OCI-LY7 (cell line): ENCODE data around the gene DUSP14. TPM values are rescaled to one million over a fixed set of nuclear protein-coding genes. Genes with fewer than 3 reads are reported as not detected.

Experiments used
- BruUV-seq: library from RNA; stranded (reverse); fragments of 400-500 nt; replicated peaks from 2 replicates; lab custom pipeline; 2021; lab: Mats Ljungman, UMichigan
- CTCF ChIA-PET: fragments of 300-600 bp; sonication (Branson Sonifier 250); formaldehyde crosslinking; loops from one replicate; lab custom pipeline; 2022; ENCODE audit warnings: antibody characterized with exemption; ENCODE audit not compliant: unreplicated experiment; lab: Charles Lee
- POLR2A ChIA-PET: fragments of 300-600 bp; sonication (Branson Sonifier 250); formaldehyde crosslinking; loops from one replicate; lab custom pipeline; 2022; ENCODE audit warnings: antibody characterized with exemption; lab: Charles Lee
- DNase-seq: peaks from one replicate; pipeline ENCODE4 v3.0.0-alpha.2; 2015; ENCODE audit warnings: low spot score
- H2AFZ ChIP-seq: fragments of 200-600 bp; sonication (generic), shearing (Covaris generic); 2 replicates; pipeline ENCODE4 v1.6.1; 2014; ENCODE audit warnings: mild to moderate bottlenecking, antibody characterized with exemption, low read length, moderate library complexity
- H3K27ac ChIP-seq: fragments of 200-600 bp; sonication (generic); 2 replicates; pipeline ENCODE4 v1.5.1; 2014; ENCODE audit warnings: mixed run types, low read depth, mild to moderate bottlenecking, moderate library complexity, low read length, inconsistent platforms; ENCODE audit not compliant: poor library complexity, severe bottlenecking
- H3K36me3 ChIP-seq: fragments of 200-600 bp; sonication (generic); 2 replicates; pipeline ENCODE4 v1.6.1; 2014; ENCODE audit warnings: mild to moderate bottlenecking, antibody characterized with exemption, low read length, moderate library complexity, mixed read lengths; ENCODE audit not compliant: insufficient read depth
- H3K4me1 ChIP-seq: fragments of 200-600 bp; sonication (generic); 2 replicates; pipeline ENCODE4 v1.5.1; 2014; ENCODE audit warnings: mild to moderate bottlenecking, low read length; ENCODE audit not compliant: insufficient read depth, poor library complexity, severe bottlenecking
- H3K4me2 ChIP-seq: fragments of 200-600 bp; sonication (generic); 2 replicates; pipeline ENCODE4 v1.6.1; 2014; ENCODE audit warnings: mild to moderate bottlenecking, low read length
- H3K4me3 ChIP-seq: fragments of 200-600 bp; sonication (generic); 2 replicates; pipeline ENCODE4 v1.5.1; 2014; ENCODE audit warnings: mild to moderate bottlenecking, low read depth, low read length; ENCODE audit not compliant: poor library complexity, severe bottlenecking
- H3K79me2 ChIP-seq: fragments of 200-600 bp; sonication (generic); 2 replicates; pipeline ENCODE4 v1.6.1; 2016; ENCODE audit warnings: low read depth, mild to moderate bottlenecking, low read length, moderate library complexity, mixed read lengths; ENCODE audit not compliant: insufficient read depth
- H3K9me2 ChIP-seq: fragments of 200-600 bp; sonication (generic); 2 replicates; pipeline ENCODE4 v1.6.1; 2016; ENCODE audit warnings: mild to moderate bottlenecking, low read length, mixed read lengths; ENCODE audit not compliant: insufficient read depth
- H3K9me3 ChIP-seq: fragments of 200-600 bp; sonication (generic); 2 replicates; pipeline ENCODE4 v1.6.1; 2014; ENCODE audit warnings: mild to moderate bottlenecking, mixed run types, low read length, mixed read lengths
- H4K20me1 ChIP-seq: fragments of 200-600 bp; sonication (generic); 2 replicates; pipeline ENCODE4 v1.6.1; 2014; ENCODE audit warnings: mild to moderate bottlenecking, antibody characterized with exemption, low read length, moderate library complexity, mixed read lengths; ENCODE audit not compliant: insufficient read depth
- CTCF ChIP-seq: fragments of 200-600 bp; sonication (generic); conservative IDR thresholded peaks from 2 replicates; pipeline ENCODE4 v1.5.1; 2014; ENCODE audit warnings: mild to moderate bottlenecking, antibody characterized with exemption, low read length, moderate library complexity, mixed read lengths
- EZH2phosphoT487 ChIP-seq: fragments of 200-600 bp; sonication (generic); IDR thresholded peaks from 2 replicates; pipeline ENCODE4 v1.6.1; 2018; ENCODE audit warnings: low read depth, borderline replicate concordance, mild to moderate bottlenecking, mixed run types, antibody characterized with exemption, low read length, moderate library complexity, mixed read lengths
- intact Hi-C: fragments of 100-400 bp; cut with micrococcal nuclease; formaldehyde crosslinking; loops from one replicate; pipeline ENCODE4 v1.10.0; 2022; ENCODE audit not compliant: unreplicated experiment
- total RNA-seq, 2 experiments: library from RNA; depleted of rRNA in 1 of 2; stranded (reverse); fragments of >200 nt in 1 of 2; shearing (Covaris generic) in 1 of 2; gene quantifications; 2 replicates each; pipeline ENCODE4 v1.2.3, GENCODE V29; 2014 to 2022

The DUSP14 gene
- total RNA-seq, 2 experiments from 2014 or later = 11.0 to 21.5 TPM

- H3K4me1 ChIP-seq = peaks cover 6% of the 10 kb centered on the region
- no TSS peak for BruUV-seq
- intact Hi-C loops = no loop called here
- no peak overlapping the region for H3K4me3 ChIP-seq
- H3K9me2 ChIP-seq = no peaks in the 10 kb centered on the region
- TF ChIP-seq EZH2phosphoT487 = no peak
- TF ChIP-seq CTCF = no peak
- H4K20me1 ChIP-seq = no peaks in the 10 kb centered on the region
- no peaks in the 10 kb centered on the region for H3K79me2 ChIP-seq
- ChIA-PET POLR2A (no interaction called here), CTCF (no interaction called here)
- no peak overlapping the region for H2AFZ ChIP-seq
- no peaks in the 10 kb centered on the region for H3K9me3 ChIP-seq
- H3K27ac ChIP-seq = no peak overlapping the region
- H3K4me2 ChIP-seq = no peak overlapping the region
- DNase-seq = no peak
- peaks cover 63% of the 10 kb centered on the region for H3K36me3 ChIP-seq
Observed at GRCh38 chr17:37478187-37478586, 11.5 kb upstream of the DUSP14 start.

GRCh38 chr17:37479025-37479424 is 10.7 kb upstream of the DUSP14 start:
- Histone ChIP-seq H4K20me1 (no peaks in the 10 kb centered on the region), H3K79me2 (no peaks in the 10 kb centered on the region), H3K36me3 (peaks cover 55% of the 10 kb centered on the region), H3K4me3 (no peak overlapping the region), H3K4me1 (peaks cover 12% of the 10 kb centered on the region), H3K27ac (no peak overlapping the region), H3K9me2 (no peaks in the 10 kb centered on the region), H3K4me2 (no peak overlapping the region), H3K9me3 (no peaks in the 10 kb centered on the region), H2AFZ (no peak overlapping the region)
- TF ChIP-seq EZH2phosphoT487 = no peak
- TF ChIP-seq CTCF = no peak
- intact Hi-C loops = no loop called here
- no peak for DNase-seq
- no TSS peak for BruUV-seq
- ChIA-PET CTCF (no interaction called here), POLR2A (no interaction called here)

- ChIA-PET POLR2A (interaction anchor here (0.6 to 0.7 kb wide), 2 partner anchors 22 to 68 kb away, joined by 3 to 6 read pairs; no protein-coding TSS in a partner anchor), CTCF (no interaction called here)
- H3K9me2 ChIP-seq = no peaks in the 10 kb centered on the region
- no peaks in the 10 kb centered on the region for H3K79me2 ChIP-seq
- no TSS peak for BruUV-seq
- intact Hi-C loops = no loop called here
- no peak overlapping the region for H3K4me2 ChIP-seq
- H3K9me3 ChIP-seq = no peaks in the 10 kb centered on the region
- H3K36me3 ChIP-seq = peaks cover 46% of the 10 kb centered on the region
- peaks cover 12% of the 10 kb centered on the region for H3K4me1 ChIP-seq
- no peak overlapping the region for H3K4me3 ChIP-seq
- DNase-seq = no peak
- no peak overlapping the region for H3K27ac ChIP-seq
- no peak overlapping the region for H2AFZ ChIP-seq
- TF ChIP-seq EZH2phosphoT487 = no peak
- no peaks in the 10 kb centered on the region for H4K20me1 ChIP-seq
Observed at GRCh38 chr17:37480427-37480826, 9.3 kb upstream of the DUSP14 start.
